Fibroblast of lung (primary cell): ENCODE data around the gene ACR. TPM values are rescaled to one million over a fixed set of nuclear protein-coding genes. Genes with fewer than 3 reads are reported as not detected.

Experiments
- DNase-seq, 2 donors: peaks; one replicate each; pipeline versions ENCODE4 v3.0.0 to v3.0.0-alpha.2; 2010; ENCODE audit warnings: low read depth in 2 of 2
- H2AFZ ChIP-seq: 2 replicates; pipeline ENCODE4 v1.5.1; 2012; ENCODE audit warnings: low read length, control low read depth, inconsistent platforms
- H3K27ac ChIP-seq: 2 replicates; pipeline ENCODE4 v1.5.1; 2011; ENCODE audit warnings: low read length, control low read depth; ENCODE audit not compliant: insufficient read depth
- H3K27me3 ChIP-seq: 2 replicates; pipeline ENCODE4 v1.5.1; 2011; ENCODE audit warnings: mild to moderate bottlenecking, low read length; ENCODE audit not compliant: control insufficient read depth, insufficient read depth
- H3K36me3 ChIP-seq: 2 replicates; pipeline ENCODE4 v1.5.1; 2011; ENCODE audit warnings: low read length; ENCODE audit not compliant: control insufficient read depth, insufficient read depth
- H3K4me1 ChIP-seq: 2 replicates; pipeline ENCODE4 v1.5.1; 2011; ENCODE audit warnings: low read length; ENCODE audit not compliant: control insufficient read depth, insufficient read depth; ENCODE audit errors: extremely low read depth
- H3K4me2 ChIP-seq: 2 replicates; pipeline ENCODE4 v1.5.1; 2011; ENCODE audit warnings: low read length, control low read depth; ENCODE audit not compliant: insufficient read depth; ENCODE audit errors: extremely low read depth
- H3K4me3 ChIP-seq, 4 experiments: fragments of 200-600 bp in 1 of 4; sonication (generic) in 1 of 4; replicated peaks in 1 of 4; 2 replicates each; pipeline ENCODE4 v1.5.1; 2011 to 2016; ENCODE audit warnings: low read length in 4 of 4, low read depth in 3 of 4, mild to moderate bottlenecking in 3 of 4, control low read depth in 2 of 4, inconsistent platforms in 1 of 4, mixed read lengths in 1 of 4; ENCODE audit not compliant: insufficient read depth in 1 of 4; ENCODE audit errors: control extremely low read depth in 1 of 4
- H3K79me2 ChIP-seq: 2 replicates; pipeline ENCODE4 v1.5.1; 2012; ENCODE audit warnings: mild to moderate bottlenecking, low read length, inconsistent platforms; ENCODE audit not compliant: control insufficient read depth, insufficient read depth
- H3K9ac ChIP-seq: 2 replicates; pipeline ENCODE4 v1.5.1; 2011; ENCODE audit warnings: mild to moderate bottlenecking, low read length, control low read depth; ENCODE audit not compliant: insufficient read depth
- H3K9me3 ChIP-seq: 2 replicates; pipeline ENCODE4 v1.5.1; 2012; ENCODE audit warnings: low read depth, low read length; ENCODE audit not compliant: control insufficient read depth, insufficient read depth
- H4K20me1 ChIP-seq: 2 replicates; pipeline ENCODE4 v1.5.1; 2011; ENCODE audit warnings: low read length; ENCODE audit not compliant: control insufficient read depth, insufficient read depth; ENCODE audit errors: extremely low read depth
- EZH2 ChIP-seq: IDR thresholded peaks from 2 replicates; pipeline ENCODE4 v1.5.1; 2012; ENCODE audit warnings: low read length, control low read depth, mild to moderate bottlenecking; ENCODE audit errors: missing control alignments
- polyA plus RNA-seq, 2 donors: library from polyadenylated mRNA; depleted of rRNA in 1 of 2; stranded (reverse) in 1 of 2; unstranded in 1 of 2; fragments of >200 nt; gene quantifications; 2 replicates each; pipeline ENCODE4 v1.2.1, GENCODE V29; 2011 to 2012; ENCODE audit warnings: missing spikeins in 1 of 2
- total RNA-seq: library from RNA; depleted of rRNA; stranded (reverse); fragments of >200 nt; gene quantifications from 2 replicates; pipeline ENCODE4 v1.2.1, GENCODE V29; 2014
- TF ChIP-seq, protein P1 (sequence below), 2 donors: IDR thresholded peaks in 1 of 2; conservative IDR thresholded peaks in 1 of 2; 1 replicate in 1 of 2; 2 replicates in 1 of 2; pipeline ENCODE4 v1.5.1; 2011 to 2012; ENCODE audit warnings: low read length in 2 of 2, control low read depth in 1 of 2, inconsistent platforms in 1 of 2, low read depth in 1 of 2, mild to moderate bottlenecking in 1 of 2

Gene ACR
- total and polyA plus RNA-seq, 2 donors (not counting 1 experiment from before 2014, with no cell fraction given) = not detected

DNA sequence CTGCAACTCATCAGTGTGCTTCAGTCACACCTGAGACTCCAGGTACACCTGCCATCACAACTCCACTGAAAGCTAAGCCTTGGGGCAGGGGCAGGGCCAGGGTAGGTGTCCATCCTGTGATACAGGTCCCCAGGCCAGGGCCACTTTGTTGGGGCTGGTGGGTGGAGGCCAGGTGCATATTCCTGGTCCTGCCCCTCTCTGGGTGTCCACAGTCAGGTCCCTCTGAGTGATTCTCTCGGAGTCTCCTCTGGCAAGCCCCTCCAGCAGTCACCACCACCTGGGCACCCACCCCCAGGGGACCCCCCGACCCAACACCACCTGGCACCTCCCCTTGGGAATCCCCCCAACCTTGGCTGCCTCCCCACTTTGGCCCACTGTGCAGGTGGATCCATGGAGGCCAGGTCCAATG is 9.5 kb upstream of the ACR start:
- H3K27me3 ChIP-seq = no peaks in the 10 kb centered on the region
- no peaks in the 10 kb centered on the region for H3K36me3 ChIP-seq
- TF ChIP-seq EZH2 = no peak
- TF ChIP-seq, protein P1, sequence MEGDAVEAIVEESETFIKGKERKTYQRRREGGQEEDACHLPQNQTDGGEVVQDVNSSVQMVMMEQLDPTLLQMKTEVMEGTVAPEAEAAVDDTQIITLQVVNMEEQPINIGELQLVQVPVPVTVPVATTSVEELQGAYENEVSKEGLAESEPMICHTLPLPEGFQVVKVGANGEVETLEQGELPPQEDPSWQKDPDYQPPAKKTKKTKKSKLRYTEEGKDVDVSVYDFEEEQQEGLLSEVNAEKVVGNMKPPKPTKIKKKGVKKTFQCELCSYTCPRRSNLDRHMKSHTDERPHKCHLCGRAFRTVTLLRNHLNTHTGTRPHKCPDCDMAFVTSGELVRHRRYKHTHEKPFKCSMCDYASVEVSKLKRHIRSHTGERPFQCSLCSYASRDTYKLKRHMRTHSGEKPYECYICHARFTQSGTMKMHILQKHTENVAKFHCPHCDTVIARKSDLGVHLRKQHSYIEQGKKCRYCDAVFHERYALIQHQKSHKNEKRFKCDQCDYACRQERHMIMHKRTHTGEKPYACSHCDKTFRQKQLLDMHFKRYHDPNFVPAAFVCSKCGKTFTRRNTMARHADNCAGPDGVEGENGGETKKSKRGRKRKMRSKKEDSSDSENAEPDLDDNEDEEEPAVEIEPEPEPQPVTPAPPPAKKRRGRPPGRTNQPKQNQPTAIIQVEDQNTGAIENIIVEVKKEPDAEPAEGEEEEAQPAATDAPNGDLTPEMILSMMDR (conservative IDR thresholded peaks at IDR 0.05 in 1 of 2, IDR thresholded peaks at IDR 0.05 in 1 of 2; ENCODE audit: low read depth in 1 of 2, low read length in 2 of 2) = no peak
- no peak overlapping the region for H3K27ac ChIP-seq
- no peak overlapping the region for H3K9ac ChIP-seq
- H3K79me2 ChIP-seq = no peaks in the 10 kb centered on the region
- H3K4me3 ChIP-seq = no peak overlapping the region
- no peaks in the 10 kb centered on the region for H3K9me3 ChIP-seq
- H3K4me2 ChIP-seq = no peak overlapping the region
- peaks cover 2% of the 10 kb centered on the region for H3K4me1 ChIP-seq
- no peak for DNase-seq
- H4K20me1 ChIP-seq = no peaks in the 10 kb centered on the region
- H2AFZ ChIP-seq = no peak overlapping the region

DNA sequence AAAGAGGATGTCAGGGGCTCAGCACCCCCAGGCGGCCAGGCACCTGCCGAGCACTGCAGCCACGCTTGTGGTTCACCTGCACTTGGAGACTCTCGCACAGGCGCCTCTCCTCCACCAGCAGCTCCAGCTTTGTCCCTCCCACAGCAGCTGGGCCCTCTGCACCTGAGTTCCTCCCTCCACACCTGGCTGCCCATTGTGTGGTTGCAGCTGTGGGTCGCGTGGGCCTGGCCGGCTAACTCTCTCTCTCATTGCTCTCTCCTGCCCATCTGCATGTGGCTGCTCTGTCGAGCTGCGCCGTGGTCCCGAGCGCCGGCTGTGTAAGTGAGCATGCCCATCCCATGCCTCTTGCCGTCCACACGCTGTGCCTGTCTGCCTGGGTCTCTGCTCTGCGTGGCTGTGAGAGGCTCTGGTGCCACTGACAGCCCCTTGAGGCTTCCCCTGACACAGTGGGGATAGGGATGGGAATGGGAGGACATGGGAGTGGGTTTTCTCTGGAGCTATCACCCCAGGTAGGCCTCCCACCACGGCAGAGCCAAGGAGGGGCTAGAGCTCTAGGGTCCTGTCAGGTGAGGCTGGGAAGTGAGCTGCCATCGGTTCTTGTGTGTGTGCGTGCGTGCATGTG is 8.5 kb upstream of the ACR start:
- no peak for TF ChIP-seq EZH2
- TF ChIP-seq, protein P1 (conservative IDR thresholded peaks at IDR 0.05 in 1 of 2, IDR thresholded peaks at IDR 0.05 in 1 of 2; ENCODE audit: low read depth in 1 of 2, low read length in 2 of 2) = no peak
- H3K9ac ChIP-seq = no peak overlapping the region
- H2AFZ ChIP-seq = no peak overlapping the region
- no peaks in the 10 kb centered on the region for H3K27me3 ChIP-seq
- no peaks in the 10 kb centered on the region for H3K9me3 ChIP-seq
- no peak overlapping the region for H3K4me2 ChIP-seq
- no peak overlapping the region for H3K27ac ChIP-seq
- H3K4me3 ChIP-seq = no peak overlapping the region
- H4K20me1 ChIP-seq = no peaks in the 10 kb centered on the region
- no peaks in the 10 kb centered on the region for H3K36me3 ChIP-seq
- H3K4me1 ChIP-seq = peaks cover 4% of the 10 kb centered on the region
- DNase-seq = no peak
- no peaks in the 10 kb centered on the region for H3K79me2 ChIP-seq

GRCh38 chr22:50730013-50730891 is 7.8 kb upstream of the ACR start:
- TF ChIP-seq, protein P1 (conservative IDR thresholded peaks at IDR 0.05 in 1 of 2, IDR thresholded peaks at IDR 0.05 in 1 of 2; ENCODE audit: low read depth in 1 of 2, low read length in 2 of 2) = no peak
- TF ChIP-seq EZH2 = no peak
- H3K9ac ChIP-seq = no peak overlapping the region

More at GRCh38 chr22:50730013-50730891, 7.8 kb upstream of the ACR start:
- no peak overlapping the region for H3K4me3 ChIP-seq
- no peaks in the 10 kb centered on the region for H4K20me1 ChIP-seq
- no peaks in the 10 kb centered on the region for H3K27me3 ChIP-seq
- DNase-seq = no peak
- H3K4me1 ChIP-seq = peaks cover 4% of the 10 kb centered on the region
- H3K4me2 ChIP-seq = no peak overlapping the region
- H3K36me3 ChIP-seq = no peaks in the 10 kb centered on the region
- no peaks in the 10 kb centered on the region for H3K9me3 ChIP-seq
- no peak overlapping the region for H2AFZ ChIP-seq
- no peaks in the 10 kb centered on the region for H3K79me2 ChIP-seq
- no peak overlapping the region for H3K27ac ChIP-seq
